Thymus (tissue), 11 donors: Measurements from ENCODE around the gene OR14I1. TPM values are rescaled to one million over a fixed set of nuclear protein-coding genes. Genes with fewer than 3 reads are reported as not detected.
"Not testable (repeated sequence)": the region's sequence is repeated elsewhere in the genome, so short reads cannot be mapped to it uniquely, and the experiment has no call there.

ENCODE experiments used
- DNase-seq, 9 donors: peaks; one replicate each; pipeline ENCODE4 v3.0.0-alpha.2; 2013; ENCODE audit warnings: low spot score in 9 of 9, low read depth in 6 of 9, missing footprints in 1 of 9
- H3K27ac ChIP-seq, 2 donors: one replicate each; pipeline ENCODE4 v1.5.1; 2013; ENCODE audit warnings: control low read depth in 1 of 2, low read depth in 1 of 2, low read length in 1 of 2, mild to moderate bottlenecking in 1 of 2, moderate library complexity in 1 of 2
- H3K27me3 ChIP-seq, 2 donors: one replicate each; pipeline ENCODE4 v1.5.1; 2013; ENCODE audit warnings: low read length in 1 of 2; ENCODE audit not compliant: control insufficient read depth in 2 of 2, insufficient read depth in 1 of 2
- H3K36me3 ChIP-seq, 2 donors: one replicate each; pipeline ENCODE4 v1.5.1; 2013; ENCODE audit warnings: low read length in 1 of 2, mild to moderate bottlenecking in 1 of 2, moderate library complexity in 1 of 2; ENCODE audit not compliant: control insufficient read depth in 2 of 2, insufficient read depth in 2 of 2
- H3K4me1 ChIP-seq, 2 donors: one replicate each; pipeline ENCODE4 v1.5.1; 2013; ENCODE audit warnings: low read length in 2 of 2; ENCODE audit not compliant: control insufficient read depth in 2 of 2, insufficient read depth in 2 of 2
- H3K4me3 ChIP-seq, 2 donors: one replicate each; pipeline ENCODE4 v1.5.1; 2013; ENCODE audit warnings: low read length in 2 of 2, control low read depth in 1 of 2, mild to moderate bottlenecking in 1 of 2
- H3K9me3 ChIP-seq, 2 donors: one replicate each; pipeline ENCODE4 v1.5.1; 2013; ENCODE audit warnings: low read length in 1 of 2, mild to moderate bottlenecking in 1 of 2; ENCODE audit not compliant: control insufficient read depth in 2 of 2, insufficient read depth in 1 of 2
- WGBS: extraction: QIAGEN DNeasy Blood & Tissue Kit; methylation state at CpG from one replicate; pipeline ENCODE4 v1.1.7; 2013; 5-methylcytosine and 5-hydroxymethylcytosine counted together
- polyA plus RNA-seq: library from polyadenylated mRNA; stranded (reverse); fragments of 200-250 nt; gene quantifications from one replicate; pipeline ENCODE4 v1.2.3, GENCODE V29; 2013
- total RNA-seq: library from RNA; stranded (reverse); fragments of 120-200 nt; gene quantifications from one replicate; pipeline ENCODE4 v1.2.4, GENCODE V29; 2013
- donor health status: healthy.

Gene OR14I1
- total and polyA plus RNA-seq, 2 donors: not detected

DNA sequence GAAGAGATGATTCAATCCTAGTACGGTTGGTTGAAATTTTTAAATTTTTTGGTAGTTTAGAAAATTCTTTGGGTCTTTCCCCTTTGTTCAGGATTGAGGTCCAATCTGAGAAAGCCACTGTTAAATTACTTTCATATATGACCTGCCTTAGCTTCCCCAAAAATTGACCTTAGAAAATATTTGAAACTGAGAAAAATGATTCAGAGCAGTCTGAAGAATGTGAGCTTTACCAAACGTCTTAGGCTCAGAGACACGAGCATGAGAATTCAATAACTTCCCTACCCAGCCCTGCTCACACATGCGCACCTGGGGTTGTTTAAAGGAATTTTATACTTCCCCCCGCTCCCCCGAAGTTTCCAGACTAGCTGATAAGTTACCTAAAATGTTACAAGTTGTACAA, 45.8 kb downstream of the OR14I1 start:
- H3K27ac ChIP-seq, H3K27me3 ChIP-seq, DNase-seq, H3K4me3 ChIP-seq, H3K36me3 ChIP-seq, H3K4me1 ChIP-seq, H3K9me3 ChIP-seq: not testable (repeated sequence)
- 92% methylated on average over 4 of the region's 6 CpGs for WGBS

DNA sequence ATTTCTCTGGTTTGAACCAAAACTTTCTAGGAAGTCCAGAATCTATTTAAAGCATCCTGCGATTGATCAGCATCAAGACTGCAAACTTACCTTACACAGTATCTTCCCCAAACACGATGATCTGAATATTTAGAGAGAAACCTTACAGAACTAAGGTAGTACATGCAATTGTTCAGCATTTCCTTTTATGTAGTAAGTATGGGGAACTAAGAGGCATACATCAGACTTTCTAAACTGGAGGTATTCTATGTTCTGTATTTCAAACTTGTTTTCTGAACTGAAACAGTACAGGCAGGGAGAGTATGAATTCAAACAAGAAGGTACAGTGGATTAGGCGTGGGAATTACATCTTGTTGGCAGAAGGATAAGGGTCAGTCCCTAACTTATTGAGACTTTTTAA, 47.2 kb downstream of the OR14I1 start, which contains the start of gene OR2T27:
OR2T27 (minus strand) TSS at position 175 of the 400 bp plus-strand sequence. CDS start 4,644 bp downstream, outside the sequence.
- 99% methylated on average over 3 of the region's 3 CpGs for WGBS
- H3K4me3 ChIP-seq, H3K27ac ChIP-seq, H3K27me3 ChIP-seq, H3K4me1 ChIP-seq, DNase-seq, H3K36me3 ChIP-seq, H3K9me3 ChIP-seq: not testable (repeated sequence)

Other genes with a start within 250 kb of the OR14I1 start
- gene OR2T3, start 229.4 kb downstream of the OR14I1 start, total RNA-seq: not detected
- gene OR2T3, start 229.4 kb downstream of the OR14I1 start, polyA plus RNA-seq: 0.11 TPM
- not detected for gene OR2T5, start 214.2 kb downstream of the OR14I1 start, total RNA-seq
- not detected for gene OR2T5, start 214.2 kb downstream of the OR14I1 start, polyA plus RNA-seq
- not detected for gene OR2G6, start 194.7 kb downstream of the OR14I1 start, total RNA-seq
- gene OR2G6, start 194.7 kb downstream of the OR14I1 start, polyA plus RNA-seq: 0.05 TPM
- not detected for gene OR2T29, start 140.0 kb downstream of the OR14I1 start, total RNA-seq
- gene OR2T29, start 140.0 kb downstream of the OR14I1 start, polyA plus RNA-seq: not detected
- not detected for gene OR2T34, start 128.0 kb downstream of the OR14I1 start, total RNA-seq
- gene OR2T34, start 128.0 kb downstream of the OR14I1 start, polyA plus RNA-seq: 0.02 TPM
- not detected for gene OR2T10, start 105.1 kb downstream of the OR14I1 start, total RNA-seq
- not detected for gene OR2T10, start 105.1 kb downstream of the OR14I1 start, polyA plus RNA-seq
- under 0.01 TPM for gene OR2T11, start 67.7 kb downstream of the OR14I1 start, total RNA-seq
- not detected for gene OR2T11, start 67.7 kb downstream of the OR14I1 start, polyA plus RNA-seq
- not detected for gene OR2T35, start 57.5 kb downstream of the OR14I1 start, total RNA-seq
- gene OR2T35, start 57.5 kb downstream of the OR14I1 start, polyA plus RNA-seq: not detected
- not detected for gene OR2T27, start 47.2 kb downstream of the OR14I1 start, total RNA-seq
- not detected for gene OR2T27, start 47.2 kb downstream of the OR14I1 start, polyA plus RNA-seq
- 0.05 TPM for gene LYPD8, start 53.0 kb upstream of the OR14I1 start, total RNA-seq
- 0.34 TPM for gene LYPD8, start 53.0 kb upstream of the OR14I1 start, polyA plus RNA-seq
- 16.1 TPM for gene SH3BP5L, start 123.1 kb upstream of the OR14I1 start, total RNA-seq
- gene SH3BP5L, start 123.1 kb upstream of the OR14I1 start, polyA plus RNA-seq: 15.0 TPM
- gene ZNF672, start 135.5 kb upstream of the OR14I1 start, total RNA-seq: 23.7 TPM
- 16.8 TPM for gene ZNF672, start 135.5 kb upstream of the OR14I1 start, polyA plus RNA-seq
- 20.7 TPM for gene ZNF692, start 156.3 kb upstream of the OR14I1 start, total RNA-seq
- 127 TPM for gene ZNF692, start 156.3 kb upstream of the OR14I1 start, polyA plus RNA-seq
- gene PGBD2, start 203.5 kb upstream of the OR14I1 start, total RNA-seq: 8.0 TPM
- 8.8 TPM for gene PGBD2, start 203.5 kb upstream of the OR14I1 start, polyA plus RNA-seq